Hematopoietic multipotent progenitor cell treated with erythropoietin and hydrocortisone succinate and interleukin-3 and kit ligand, for 15 days (in vitro differentiated cells): ENCODE data around the gene WDR38.

Source experiments
- DNase-seq: peaks from one replicate; pipeline ENCODE4 v3.0.0-alpha.2; 2015; ENCODE audit warnings: low spot score

WDR38 gene, protein sequence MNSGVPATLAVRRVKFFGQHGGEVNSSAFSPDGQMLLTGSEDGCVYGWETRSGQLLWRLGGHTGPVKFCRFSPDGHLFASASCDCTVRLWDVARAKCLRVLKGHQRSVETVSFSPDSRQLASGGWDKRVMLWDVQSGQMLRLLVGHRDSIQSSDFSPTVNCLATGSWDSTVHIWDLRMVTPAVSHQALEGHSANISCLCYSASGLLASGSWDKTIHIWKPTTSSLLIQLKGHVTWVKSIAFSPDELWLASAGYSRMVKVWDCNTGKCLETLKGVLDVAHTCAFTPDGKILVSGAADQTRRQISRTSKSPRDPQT

GRCh38 chr9:124852829-124853531, at the start of gene WDR38:
WDR38 (plus strand) TSS chr9:124853460; CDS start chr9:124853532, 72 bp downstream.
- peak; percentile 75 for DNase-seq

GRCh38 chr9:124803911-124804310, 49.3 kb upstream of the WDR38 start:
- DNase-seq, result no peak

- DNase-seq, result no peak
Observed at GRCh38 chr9:124805186-124805585, 48.1 kb upstream of the WDR38 start.

- no peak for DNase-seq
Observed at GRCh38 chr9:124808246-124808956, 44.9 kb upstream of the WDR38 start.

- DNase-seq, result no peak
Observed at GRCh38 chr9:124809211-124809610, 44.0 kb upstream of the WDR38 start.

- no peak for DNase-seq
Observed at GRCh38 chr9:124809741-124810500, 43.3 kb upstream of the WDR38 start.

GRCh38 chr9:124810663-124811355, 42.5 kb upstream of the WDR38 start:
- no peak for DNase-seq

DNA sequence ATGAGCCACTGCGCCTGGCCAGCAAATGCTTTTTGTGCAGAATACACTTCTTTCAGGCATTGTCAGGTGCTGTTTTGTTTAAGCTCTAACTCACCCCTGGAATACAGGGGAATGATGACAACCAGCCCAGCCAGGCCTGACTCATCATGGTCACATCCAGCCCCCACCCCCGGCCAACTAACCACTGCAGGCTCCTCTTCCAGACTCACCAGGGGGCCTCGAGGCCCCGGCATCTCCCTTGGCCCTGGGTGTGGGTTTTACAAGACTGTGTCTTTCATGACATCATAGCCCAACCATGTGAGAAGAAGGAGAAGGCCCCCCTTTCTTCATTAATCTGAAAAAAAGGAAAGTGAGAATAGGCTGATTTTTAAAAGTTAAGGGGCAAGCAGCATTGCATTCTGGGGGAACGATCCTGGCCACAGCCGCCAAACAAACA, 40.8 kb upstream of the WDR38 start:
- no peak for DNase-seq

GRCh38 chr9:124813041-124813440, 40.2 kb upstream of the WDR38 start:
- DNase-seq, result no peak

GRCh38 chr9:124813501-124814163, 39.6 kb upstream of the WDR38 start:
- DNase-seq, result no peak

- DNase-seq, result no peak
Observed at GRCh38 chr9:124814164-124814535, 39.1 kb upstream of the WDR38 start.

DNA sequence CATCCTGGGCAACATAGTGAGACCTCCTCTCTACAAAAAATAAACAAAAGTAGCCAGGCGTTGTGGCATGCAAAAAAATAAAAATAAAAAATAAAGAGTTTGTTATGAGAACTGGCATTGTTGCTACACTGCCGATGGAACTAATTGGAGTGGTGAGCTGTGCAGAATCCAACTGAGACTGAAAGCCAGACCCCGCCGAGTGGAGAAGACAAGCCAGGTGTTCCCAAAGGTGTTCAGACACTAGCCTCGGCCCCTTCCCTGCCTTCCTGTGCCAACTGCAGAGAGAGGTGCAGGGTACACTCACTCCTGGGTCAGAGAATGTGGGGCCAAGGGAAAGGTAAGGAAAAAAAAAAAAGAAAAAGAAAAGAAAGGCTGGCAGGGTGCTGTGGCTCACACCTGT, 37.7 kb upstream of the WDR38 start:
- no peak for DNase-seq

DNA sequence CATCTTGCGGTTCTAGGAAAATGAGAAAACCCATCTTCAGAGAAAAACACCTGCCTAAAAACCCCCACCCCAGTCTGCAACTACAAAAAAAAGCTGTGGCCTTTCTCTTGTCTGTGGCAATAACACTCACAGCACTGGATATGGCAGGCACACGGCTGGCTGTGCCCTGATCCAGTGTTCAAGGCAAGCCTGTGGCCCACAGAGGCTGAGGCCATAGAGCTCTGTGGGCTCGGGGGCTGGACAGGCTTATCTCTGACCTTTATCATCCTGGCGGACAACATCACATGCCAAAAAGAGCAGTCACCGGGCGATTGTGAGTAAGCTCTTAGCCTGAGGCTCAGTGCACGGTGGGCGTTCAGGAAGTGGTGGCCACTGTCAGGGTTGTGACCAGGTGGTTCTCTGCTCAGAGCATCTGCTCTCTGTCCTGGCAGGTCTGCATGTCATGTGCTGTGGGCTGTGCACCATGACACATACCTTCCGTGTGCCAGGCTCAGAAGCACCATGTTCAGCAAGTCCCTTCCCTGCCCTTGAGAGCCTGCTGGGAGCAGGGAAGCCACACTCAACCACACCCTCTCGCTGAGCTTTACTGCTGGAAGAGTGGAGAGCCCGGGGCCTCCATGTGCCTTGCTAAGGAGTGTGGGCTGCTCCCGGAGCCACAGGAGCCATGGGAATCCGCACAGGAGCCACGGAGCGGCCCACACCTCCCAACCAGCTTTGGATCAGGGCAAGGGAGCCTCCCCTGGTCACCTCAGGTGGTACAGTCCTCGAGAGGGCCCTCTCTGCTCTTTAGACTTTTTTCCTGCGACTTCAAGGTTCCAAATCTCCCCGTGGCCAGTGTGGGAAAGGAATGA, 34.6 kb upstream of the WDR38 start:
- no peak for DNase-seq

DNA sequence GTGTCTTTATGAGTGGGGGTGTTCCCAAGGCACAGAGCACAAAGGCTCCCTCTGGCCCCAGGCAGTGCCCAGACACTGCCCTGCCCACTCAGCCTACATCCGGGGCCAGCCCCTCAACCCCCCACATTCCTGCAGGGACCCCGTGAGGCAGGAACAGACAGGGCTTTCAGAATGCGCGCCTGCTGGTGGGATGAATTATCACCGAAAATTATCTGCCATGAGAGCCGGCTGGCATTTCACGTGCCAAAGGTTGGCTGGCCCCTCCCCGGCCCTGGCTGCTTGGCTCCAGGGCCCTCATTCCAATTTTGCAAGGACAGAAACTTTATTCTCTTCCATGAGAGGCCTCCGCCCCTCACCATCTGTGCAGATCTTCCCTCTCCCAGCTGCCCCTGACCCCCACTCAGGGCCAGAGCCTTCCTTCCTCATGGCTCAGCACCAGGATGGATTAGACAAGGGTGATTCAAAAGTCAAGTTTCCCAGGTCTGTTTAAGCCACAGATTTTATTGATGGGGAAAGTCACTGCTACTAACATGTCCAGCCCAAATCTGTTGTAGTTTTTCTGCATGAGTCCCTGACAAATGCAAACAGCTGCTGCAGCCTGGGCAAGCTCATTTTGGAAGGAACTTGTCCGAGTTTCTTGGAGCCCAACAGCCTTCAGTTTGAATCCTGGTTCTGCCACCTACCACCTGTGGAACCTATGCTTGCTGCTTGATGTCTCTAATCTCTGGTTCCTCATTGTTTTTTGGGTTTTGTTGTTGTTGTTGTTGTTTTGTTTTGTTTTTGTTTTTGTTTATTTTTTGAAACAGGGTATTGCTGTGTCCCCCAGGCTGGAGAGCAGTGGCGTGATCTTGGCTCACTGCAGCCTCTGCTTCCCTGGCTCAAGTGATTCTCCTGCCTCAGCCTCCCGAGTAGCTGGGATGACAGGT, 32.3 kb upstream of the WDR38 start:
- DNase-seq, result no peak

DNA sequence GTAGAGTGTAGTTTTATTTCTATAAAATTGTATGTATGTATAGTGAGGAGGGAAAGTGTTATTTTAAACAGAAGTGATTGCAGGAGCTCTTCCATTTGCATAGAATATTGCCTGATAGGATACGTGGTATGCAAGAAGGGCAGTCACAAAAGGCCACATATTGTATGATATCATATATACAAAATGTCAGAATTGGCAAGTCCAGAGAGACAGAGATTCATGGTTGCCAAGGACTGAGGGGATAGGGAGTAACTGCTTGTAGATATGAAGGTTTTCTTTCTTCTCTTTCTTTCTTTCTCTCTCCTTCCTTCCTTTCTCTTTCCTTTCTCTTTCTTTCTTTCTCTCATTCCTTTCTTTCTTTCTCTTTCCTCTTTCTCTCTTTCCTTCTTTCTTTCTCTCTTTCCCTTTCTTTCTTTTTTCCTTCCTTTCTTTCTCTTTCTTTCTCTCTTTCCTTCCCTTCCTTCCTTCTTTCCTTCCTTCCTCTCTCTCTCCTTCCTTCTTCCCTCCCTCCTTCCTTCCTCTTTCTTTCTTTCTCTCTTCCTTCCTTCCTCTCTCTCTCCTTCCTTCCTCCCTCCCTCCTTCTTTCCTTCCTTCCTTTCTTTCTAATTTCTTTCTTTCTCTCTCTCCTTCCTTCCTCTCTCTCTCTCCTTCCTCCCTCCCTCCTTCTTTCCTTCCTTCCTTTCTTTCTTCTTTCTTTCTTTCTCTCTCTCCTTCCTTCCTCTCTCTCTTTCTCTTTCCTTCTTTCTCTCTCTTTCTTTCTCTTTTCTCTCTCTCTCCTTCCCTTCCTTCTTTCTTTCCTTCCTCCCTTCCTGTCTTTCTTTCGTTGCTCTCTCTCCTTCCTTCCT, 24.5 kb upstream of the WDR38 start:
- DNase-seq, result no peak

DNA sequence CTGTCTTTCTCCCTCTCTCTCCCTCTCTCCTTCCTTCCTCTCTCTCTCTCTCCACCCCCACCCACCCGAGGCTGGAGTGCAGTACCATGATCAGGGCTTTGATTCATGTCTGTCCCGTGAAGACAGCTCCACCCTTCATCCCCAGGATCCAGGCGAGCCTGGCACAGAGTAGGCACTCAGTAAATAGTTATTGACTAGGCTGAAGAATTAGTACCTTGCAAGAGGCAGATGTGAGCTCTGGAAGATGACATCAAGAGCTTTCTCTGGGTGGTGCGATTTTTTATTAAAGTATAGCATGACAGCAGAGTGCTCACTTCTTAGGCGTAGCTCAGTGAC, 24.0 kb upstream of the WDR38 start:
- DNase-seq, result no peak

GRCh38 chr9:124830593-124830992, 22.7 kb upstream of the WDR38 start:
- no peak for DNase-seq

GRCh38 chr9:124831642-124832364, 21.5 kb upstream of the WDR38 start:
- DNase-seq, result no peak
